NCI-H146 (cell line): Measurements from ENCODE around the gene RHBDL2.
"Not testable (repeated sequence)": the region's sequence is repeated elsewhere in the genome, so short reads cannot be mapped to it uniquely, and the experiment has no call there.

Experiments
- DNase-seq: peaks from one replicate; lab custom pipeline; 2025; lab: John Stamatoyannopoulos, UW

RHBDL2 gene

DNA sequence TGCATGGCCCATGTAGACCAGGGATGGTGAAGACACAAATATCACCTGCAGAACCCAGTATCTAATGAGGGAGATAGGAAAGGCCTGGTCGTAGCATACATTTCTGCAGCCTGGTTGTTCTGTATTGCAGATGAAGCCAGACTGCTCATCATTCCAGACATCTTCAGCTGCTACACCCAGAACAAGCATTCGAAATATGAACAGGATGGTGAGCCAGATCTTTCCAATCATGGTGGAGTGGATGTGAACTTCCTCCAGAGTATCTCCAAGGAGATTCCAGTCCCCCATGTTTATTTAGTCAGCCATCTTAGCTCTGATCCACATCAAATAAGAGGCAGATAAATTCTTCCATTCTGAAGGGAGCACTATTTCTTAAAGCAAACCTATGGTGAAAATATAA lies 65.8 kb downstream of the RHBDL2 start:
- DNase-seq = no peak

DNA sequence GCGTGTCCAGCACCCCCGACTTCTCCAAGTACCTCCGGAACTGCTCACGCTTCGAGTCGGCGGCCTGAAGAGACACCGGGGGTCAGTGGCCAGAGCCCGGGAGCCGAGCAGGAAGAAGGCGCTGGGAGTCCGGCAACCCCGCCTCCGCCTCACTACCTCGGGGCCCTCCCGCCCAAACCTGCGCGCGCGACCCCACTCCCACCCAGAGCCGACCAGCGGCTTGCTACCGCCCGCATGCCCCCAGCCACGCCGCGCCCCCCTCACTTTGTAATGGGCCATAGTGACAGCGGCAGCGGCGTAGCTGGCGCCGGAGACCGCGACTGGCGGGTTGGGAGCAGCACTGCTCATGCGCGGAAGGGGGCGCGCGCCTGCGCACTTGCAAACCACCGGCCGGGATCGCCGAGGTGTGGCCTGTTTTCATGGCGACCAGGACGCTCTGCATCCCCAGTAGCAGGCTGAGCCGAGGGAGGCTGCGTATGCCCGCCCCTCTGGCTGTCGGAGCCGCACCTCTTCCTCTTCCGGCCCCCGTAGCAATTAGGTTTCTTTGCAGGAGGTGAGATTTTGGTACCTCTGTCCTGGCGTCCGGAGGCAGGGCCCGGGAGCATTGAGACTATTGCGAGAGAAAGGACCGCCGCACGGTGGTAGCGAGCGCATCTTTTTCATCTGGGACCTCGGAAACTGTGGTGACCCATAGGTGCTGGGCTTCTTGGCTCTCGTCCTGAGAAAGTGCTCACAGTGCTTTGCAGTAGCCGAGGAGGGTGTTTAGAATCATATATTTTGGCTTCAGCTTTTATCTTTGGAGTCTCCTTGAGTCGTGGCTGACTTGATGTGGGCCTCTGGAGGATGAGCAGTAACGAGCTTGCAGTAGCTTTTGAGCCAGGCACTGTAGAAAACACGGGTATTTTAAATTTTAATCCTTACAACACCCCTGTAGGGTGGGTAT lies 68.3 kb downstream of the RHBDL2 start, which contains the start of gene MYCBP:
Gene MYCBP, minus strand, starts transcription at position 322 of the 943 bp plus-strand sequence. Its CDS starts 43 bp downstream, at position 279.
- peak; percentile 89 for DNase-seq

DNA sequence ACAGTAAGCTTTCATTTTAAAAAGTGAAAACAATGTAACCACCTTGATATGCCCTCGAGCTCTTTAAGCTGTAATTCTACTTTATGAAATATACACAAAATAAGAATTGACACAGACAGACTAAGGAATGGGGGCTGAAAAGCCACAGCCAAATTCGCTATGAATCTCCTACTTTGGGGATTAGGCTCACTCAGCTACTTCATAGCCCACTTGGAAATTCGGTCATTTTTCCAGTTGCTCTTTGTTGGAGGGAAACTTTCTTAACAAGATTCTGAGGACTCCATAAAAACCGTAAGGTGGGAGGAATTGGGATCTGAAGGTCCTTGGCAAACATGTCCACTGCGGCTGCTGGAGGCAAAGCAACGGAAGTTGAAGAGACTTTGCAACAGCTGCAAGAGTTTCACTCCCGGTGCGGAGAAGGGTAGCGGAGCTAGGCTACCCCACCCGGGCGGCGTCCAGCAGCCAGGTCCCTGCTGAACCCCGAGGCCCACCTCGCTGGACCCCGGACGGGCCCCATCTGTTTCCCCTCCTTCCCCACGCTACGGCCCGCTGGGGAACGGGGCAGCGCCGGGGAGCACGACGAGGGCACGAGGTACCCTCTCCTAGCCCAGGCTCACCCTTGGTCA lies 69.1 kb downstream of the RHBDL2 start:
- DNase-seq = no peak

DNA sequence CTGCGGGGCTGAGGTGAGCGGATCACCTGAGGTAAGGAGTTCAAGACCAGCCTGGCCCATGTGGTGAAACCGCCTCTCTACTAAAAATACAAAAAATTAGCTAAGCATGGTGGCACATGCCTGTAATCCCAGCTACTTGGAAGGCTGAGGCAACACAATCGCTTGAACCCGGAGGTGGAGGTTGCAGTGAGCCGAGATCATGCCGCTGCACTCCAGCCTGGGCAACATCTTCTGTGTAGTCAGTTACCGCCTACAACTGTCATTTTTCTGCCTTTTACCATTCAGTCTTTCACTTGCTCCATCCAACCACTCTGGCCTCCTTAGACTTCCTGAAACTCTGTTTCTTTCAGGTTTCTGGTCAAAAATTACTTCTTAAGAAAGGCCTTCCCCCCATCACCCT lies 70.6 kb downstream of the RHBDL2 start:
- no peak for DNase-seq

DNA sequence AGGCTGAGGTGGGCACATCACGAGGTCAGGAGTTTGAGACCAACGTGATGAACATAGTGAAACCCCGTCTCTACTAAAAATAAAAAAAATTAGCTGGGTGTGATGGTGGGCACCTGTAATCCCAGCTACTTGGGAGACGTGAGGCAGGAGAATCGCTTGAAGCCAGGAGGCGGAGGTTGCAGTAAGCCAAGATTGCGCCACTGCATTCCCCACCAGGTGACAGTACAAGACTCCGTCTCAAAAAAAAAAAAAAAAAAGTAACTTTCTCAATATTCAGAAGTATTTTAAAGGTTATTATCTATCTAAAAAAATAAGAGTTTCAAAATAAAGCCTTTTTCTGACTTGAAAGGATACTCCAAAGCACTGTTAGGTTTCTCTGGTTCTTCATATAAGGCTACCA lies 74.4 kb downstream of the RHBDL2 start:
- DNase-seq = no peak

DNA sequence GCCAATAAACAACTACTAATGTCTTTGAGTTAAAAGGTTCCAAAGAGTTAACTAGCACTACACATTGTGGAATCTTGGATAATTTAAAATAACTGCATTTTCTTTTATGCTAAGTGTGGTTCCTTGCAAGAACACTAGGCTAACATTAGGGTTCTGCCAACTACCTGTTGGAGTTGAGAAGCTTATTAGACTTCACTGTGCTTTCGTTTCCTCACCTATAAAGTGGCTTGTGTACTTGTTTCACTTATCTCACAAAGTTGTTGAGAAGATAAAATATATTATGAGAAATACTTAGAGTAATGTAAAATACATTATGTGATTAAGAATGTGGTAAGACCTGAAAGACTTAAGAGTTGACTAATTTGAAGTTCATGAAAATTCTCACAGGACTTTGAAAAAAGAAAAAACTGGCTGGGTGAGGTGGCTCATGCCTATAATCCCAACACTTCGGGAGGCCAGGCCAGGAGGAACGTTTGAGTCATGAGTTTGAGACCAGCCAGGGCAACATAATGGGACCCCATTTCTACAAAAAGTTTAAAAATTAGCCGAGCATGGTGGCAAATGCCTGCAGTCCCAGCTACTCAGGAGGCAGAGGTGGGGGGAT lies 76.4 kb downstream of the RHBDL2 start:
- DNase-seq = no peak

DNA sequence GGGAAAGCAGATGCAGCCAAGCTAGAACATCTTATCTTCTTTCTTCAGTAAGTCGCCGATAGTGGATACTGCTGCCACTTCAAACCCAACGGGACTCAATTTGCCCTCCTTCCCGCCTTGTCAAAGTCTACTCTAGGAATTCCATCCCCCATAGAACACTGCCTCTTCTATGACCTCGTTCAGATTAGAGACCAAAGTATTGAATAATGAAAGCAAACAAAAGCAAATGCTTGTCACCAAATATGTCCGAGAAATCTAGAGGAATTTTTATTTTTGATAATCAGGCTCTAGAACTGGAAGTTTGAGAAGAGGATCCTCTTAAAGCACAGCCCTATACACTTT lies 81.2 kb downstream of the RHBDL2 start:
- DNase-seq = no peak

DNA sequence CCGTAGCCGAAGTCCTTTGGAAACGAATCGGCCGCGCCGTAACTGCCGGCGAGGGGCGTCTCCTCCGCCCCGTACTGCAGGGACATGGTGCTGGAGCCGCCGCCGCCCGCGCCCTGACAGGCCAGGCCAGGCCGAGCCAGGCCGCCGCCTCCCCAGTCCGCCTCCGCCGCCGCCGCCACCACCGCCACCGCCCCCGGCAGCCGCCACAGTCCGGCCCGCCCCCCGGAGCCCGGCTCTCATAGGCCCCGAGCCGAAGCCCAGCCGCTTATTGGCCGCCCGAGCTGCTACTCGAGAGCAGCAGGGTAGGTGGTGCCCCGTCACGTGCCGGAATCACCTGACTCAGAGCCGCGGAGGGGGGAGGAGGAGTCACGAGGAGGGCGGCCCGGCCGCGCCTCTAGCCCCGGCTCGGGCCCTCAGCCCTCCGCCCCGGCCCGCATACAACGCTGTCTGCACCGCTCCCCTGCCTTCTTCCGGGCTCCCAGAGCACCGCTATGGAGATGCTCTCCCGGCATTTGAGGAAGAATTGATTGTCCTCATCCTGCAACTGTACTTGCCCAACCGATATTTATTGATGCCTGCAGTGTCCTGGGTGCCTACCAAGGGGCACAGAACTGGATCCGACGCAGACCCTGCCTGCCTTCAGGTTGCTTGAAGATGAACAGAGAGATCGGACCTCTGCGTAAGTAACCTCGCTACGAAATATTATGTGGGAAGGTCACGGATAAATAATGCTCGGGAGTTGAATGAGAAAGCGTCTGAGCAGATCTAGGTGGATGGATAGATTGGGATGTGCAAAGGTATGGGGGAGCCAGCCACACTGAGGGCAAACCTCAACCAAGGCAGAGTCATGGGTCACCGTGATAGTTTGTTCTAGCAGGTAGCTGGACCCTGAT lies 81.8 kb downstream of the RHBDL2 start, which contains the start of gene RRAGC:
Gene RRAGC, minus strand, starts transcription at position 212 of the 893 bp plus-strand sequence. Its CDS starts 126 bp downstream, at position 86.
- DNase-seq = peak; percentile 95

DNA sequence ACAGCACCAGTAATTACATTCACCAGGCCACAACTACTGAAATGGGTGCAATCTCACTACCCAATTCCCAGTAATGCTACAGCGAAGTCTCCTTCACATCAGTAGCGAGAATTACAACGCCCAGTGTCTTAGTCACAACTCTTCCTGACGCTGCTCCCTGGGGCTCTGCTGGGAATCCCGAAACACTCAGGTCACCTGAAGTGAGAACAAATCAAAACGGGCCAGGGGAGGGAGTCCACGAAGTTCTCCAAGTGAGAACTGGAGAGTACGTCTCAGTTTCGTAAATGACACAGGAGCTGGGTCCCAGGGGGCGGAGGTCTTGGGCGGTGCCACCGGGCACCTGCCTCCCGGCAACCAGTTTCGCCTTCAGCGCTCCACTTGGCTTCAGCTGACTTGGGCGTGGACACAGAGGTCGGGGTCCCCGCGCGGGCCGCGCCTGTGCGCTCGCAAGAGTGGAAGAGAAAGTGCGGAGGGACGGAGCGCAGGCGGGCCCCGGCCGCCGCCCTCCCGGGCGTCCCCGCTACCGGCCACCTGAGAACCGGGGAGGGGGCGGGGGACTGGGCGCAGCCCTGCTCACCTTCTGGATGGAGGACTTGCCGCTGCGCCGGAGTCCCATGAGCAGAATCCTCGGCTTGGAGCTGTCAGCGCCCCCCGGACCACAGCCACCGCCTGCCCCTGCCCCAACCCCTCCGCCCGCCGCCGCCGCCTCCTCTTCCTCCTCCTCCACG lies 82.6 kb downstream of the RHBDL2 start:
- DNase-seq = peak; percentile 53

DNA sequence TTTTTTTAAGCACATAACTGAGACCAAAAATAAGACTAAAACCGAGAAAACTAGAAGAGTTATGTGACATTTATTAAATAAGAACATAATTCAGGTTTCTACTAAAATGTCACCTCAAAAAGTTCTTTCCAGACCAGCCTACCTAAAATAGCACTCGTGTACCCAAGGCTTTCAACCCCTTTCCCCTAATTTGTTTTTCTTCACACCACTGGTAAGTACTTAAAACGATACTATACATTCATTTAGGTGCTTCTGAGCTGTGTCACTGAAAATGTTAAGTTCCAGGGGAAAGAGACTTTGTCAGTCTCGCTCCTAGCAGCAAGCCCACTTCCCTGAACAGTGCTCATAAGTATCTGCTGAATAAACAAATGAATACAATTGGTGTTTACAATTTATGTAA lies 88.8 kb downstream of the RHBDL2 start:
- DNase-seq = no peak

DNA sequence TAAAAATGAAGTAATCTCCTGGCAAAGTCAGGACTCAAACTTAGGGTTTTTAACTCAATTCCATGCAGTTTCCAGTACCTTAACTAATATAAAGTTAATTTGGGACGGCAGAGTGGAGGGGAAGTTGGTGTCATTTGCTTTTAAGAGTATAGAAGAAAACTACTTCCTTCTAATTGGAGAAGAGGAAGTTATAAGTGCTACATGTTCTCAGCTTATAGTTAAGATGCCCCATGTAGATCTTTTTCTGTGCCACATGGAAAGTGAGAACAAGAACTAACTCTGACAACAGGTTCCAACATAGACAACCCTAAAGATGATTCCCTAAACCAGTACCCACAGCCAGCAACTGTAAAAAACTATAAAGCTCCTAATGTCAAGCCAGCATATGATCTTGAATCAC lies 93.6 kb downstream of the RHBDL2 start:
- DNase-seq = no peak

DNA sequence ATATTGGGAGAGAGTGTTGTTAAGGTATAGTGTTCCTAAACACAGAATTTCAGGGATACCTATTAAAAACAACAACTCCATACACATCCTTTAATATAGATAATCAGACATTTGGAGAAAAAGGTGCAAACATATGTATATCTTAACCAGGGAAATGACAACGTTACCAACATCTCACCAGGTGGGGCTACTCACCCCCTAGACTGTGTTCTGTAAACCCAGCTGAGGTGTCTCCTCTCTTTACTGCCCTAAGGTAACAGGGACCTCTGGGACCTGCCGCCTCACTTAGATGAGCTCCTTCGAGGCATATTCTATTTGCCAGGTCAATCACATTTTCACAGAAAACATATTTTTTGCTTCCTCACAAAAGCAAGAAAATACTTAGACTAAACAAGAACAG lies 95.4 kb downstream of the RHBDL2 start:
- DNase-seq = no peak

DNA sequence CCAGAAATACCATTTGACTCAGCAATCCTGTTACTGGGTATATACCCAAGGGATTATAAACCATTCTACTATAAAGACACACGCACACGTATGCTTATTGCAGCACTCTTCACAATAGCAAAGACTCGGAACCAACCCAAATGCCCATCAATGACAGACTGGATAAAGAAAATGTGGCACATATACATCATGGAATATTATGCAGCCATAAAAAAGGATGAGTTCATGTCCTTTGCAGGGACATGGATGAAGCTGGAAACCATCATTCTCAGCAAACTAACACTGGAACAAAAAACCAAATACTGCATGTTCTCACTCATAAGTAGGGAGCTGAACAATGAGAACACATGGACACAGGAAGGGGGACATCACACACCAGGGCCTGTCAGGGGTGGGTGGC lies 96.5 kb downstream of the RHBDL2 start:
- DNase-seq = not testable (repeated sequence)

DNA sequence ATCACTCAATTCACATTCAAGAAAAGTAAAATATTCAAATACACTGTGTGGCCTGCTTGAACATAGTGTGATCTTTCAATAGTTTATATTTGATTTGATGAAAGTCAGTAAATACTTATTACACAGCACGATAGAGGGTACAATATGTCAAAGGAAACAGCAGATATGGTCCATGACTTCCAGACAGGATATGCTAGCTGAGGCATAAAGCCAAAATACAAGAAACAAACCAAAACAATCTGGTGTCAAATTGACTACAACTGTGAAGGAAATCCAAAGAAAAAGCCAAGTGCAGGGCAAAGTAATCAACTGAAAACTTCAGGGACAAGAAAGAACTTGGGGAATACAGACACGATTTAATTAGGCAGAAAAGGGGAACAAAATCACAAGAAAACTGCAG lies 101.3 kb downstream of the RHBDL2 start:
- DNase-seq = no peak

DNA sequence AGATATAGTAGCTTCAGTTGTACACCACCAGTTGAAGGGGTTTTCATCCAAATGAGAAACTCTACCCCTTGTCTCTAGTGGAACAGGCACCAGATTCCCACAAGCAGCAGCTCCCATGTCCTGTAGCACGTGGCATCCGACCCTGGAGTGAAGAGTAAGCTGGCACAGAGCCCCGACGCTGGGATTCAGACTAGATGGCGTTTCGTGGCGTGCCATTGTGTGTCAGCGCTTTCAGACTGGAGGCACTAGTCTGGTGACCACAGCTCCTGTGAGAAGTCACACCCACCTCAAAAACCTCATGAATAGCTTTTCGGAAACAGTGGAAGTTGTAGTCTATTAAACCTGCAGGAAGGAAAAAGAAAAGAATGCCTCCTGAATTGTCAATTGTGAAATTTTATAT lies 102.3 kb downstream of the RHBDL2 start:
- no peak for DNase-seq

DNA sequence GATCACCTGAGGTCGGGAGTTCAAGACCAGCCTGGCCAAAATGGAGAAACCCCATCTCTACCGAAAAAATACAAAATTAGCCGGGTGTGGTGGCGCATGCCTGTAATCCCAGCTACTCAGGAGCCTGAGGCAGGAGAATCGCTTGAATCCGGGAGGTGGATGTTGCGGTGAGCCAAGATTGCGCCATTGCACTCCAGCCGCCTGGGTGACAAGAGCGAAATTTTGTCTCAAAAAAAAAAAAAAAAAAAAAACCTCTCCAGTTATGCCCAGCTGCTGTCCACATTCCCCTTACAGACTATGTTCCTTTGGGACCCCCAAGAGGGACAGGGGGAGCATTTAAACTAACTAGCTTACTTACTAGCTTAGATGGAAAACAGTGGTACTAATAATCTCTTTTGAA lies 105.3 kb downstream of the RHBDL2 start:
- DNase-seq = not testable (repeated sequence)
